ENCODE measurements around the gene SBF2.

GRCh38 chr11:10225553-10225952, 68.5 kb downstream of the SBF2 start:
- TF ChIP-seq CTCF (IDR thresholded peaks at IDR 0.05; ENCODE audit: low read depth, low read length, poor library complexity, severe bottlenecking) (no peak), EZH2phosphoT487 (IDR thresholded peaks at IDR 0.05; ENCODE audit: borderline replicate concordance, low read length) (no peak)
